WTC11 (cell line): ENCODE results near the gene ANAPC13. TPM values are rescaled to one million over a fixed set of nuclear protein-coding genes. Genes with fewer than 3 reads are reported as not detected.

Experiments
- ATAC-seq: fragments of 200-7000 bp; cut with Tn5 transposase; 2 replicates; pipeline ENCODE4 v1.10.0; 2021; ENCODE audit warnings: mild to moderate bottlenecking, moderate library complexity
- CTCF ChIA-PET: fragments of 300-600 bp; sonication (Branson Sonifier 250); formaldehyde crosslinking; loops from one replicate; lab custom pipeline; 2021; ENCODE audit warnings: antibody characterized with exemption; lab: Charles Lee
- POLR2A ChIA-PET: fragments of 350-600 bp; sonication (Branson Sonifier 250); formaldehyde crosslinking; loops from one replicate; lab custom pipeline; 2021; ENCODE audit warnings: antibody characterized with exemption; lab: Charles Lee
- DNase-seq: peaks from one replicate; pipeline ENCODE4 v3.0.0; 2021; ENCODE audit warnings: low spot score
- H3K27ac Mint-ChIP-seq: 2 replicates; pipeline ENCODE4 v1.8.0; 2021; ENCODE audit warnings: mixed read lengths
- H3K27me3 Mint-ChIP-seq: 2 replicates; pipeline ENCODE4 v1.8.0; 2021; ENCODE audit warnings: low read depth, mild to moderate bottlenecking, moderate library complexity, mixed read lengths
- H3K36me3 Mint-ChIP-seq: 2 replicates; pipeline ENCODE4 v1.8.0; 2021; ENCODE audit warnings: mixed read lengths
- H3K4me1 Mint-ChIP-seq: 2 replicates; pipeline ENCODE4 v1.8.0; 2022; ENCODE audit warnings: mixed read lengths
- H3K4me3 Mint-ChIP-seq: 2 replicates; pipeline ENCODE4 v1.8.0; 2021; ENCODE audit warnings: mild to moderate bottlenecking, moderate library complexity, mixed read lengths
- H3K9me3 Mint-ChIP-seq: 2 replicates; pipeline ENCODE4 v1.8.0; 2021; ENCODE audit warnings: mixed read lengths
- AR ChIP-seq: fragments of 250-450 bp; sonication (Bioruptor Pico); IDR thresholded peaks from 2 replicates; pipeline ENCODE4 v1.9.0; 2021; ENCODE audit warnings: mild to moderate bottlenecking
- ARID4B ChIP-seq: sonication (generic); formaldehyde crosslinking; IDR thresholded peaks from 2 replicates; pipeline ENCODE4 v1.8.0; 2023; ENCODE audit warnings: missing genetic modification reagents, mild to moderate bottlenecking, borderline replicate concordance
- ATF2 ChIP-seq: sonication (generic); formaldehyde crosslinking; IDR thresholded peaks from 2 replicates; pipeline ENCODE4 v1.8.1; 2022; ENCODE audit warnings: low read depth, missing genetic modification reagents, borderline replicate concordance
- ATF6 ChIP-seq: sonication (generic); formaldehyde crosslinking; IDR thresholded peaks from 2 replicates; pipeline ENCODE4 v1.8.1; 2023; ENCODE audit warnings: mild to moderate bottlenecking, missing genetic modification reagents
- E2F5 ChIP-seq: sonication (generic); formaldehyde crosslinking; IDR thresholded peaks from 2 replicates; pipeline ENCODE4 v1.8.1; 2022; ENCODE audit warnings: mild to moderate bottlenecking, moderate library complexity, missing genetic modification reagents
- ELF4 ChIP-seq: sonication (generic); formaldehyde crosslinking; IDR thresholded peaks from 2 replicates; pipeline ENCODE4 v1.8.1; 2022; ENCODE audit warnings: low read depth, mild to moderate bottlenecking, moderate library complexity, missing genetic modification reagents
- FOXJ3 ChIP-seq: sonication (generic); formaldehyde crosslinking; IDR thresholded peaks from 2 replicates; pipeline ENCODE4 v1.9.0; 2021; ENCODE audit warnings: missing genetic modification reagents, mild to moderate bottlenecking, borderline replicate concordance
- HMGA2 ChIP-seq: fragments of 250-450 bp; sonication (Bioruptor Pico); IDR thresholded peaks from 2 replicates; pipeline ENCODE4 v1.4.0; 2021; ENCODE audit warnings: mild to moderate bottlenecking, moderate library complexity
- MLX ChIP-seq: sonication (generic); formaldehyde crosslinking; IDR thresholded peaks from 2 replicates; pipeline ENCODE4 v1.8.1; 2023; ENCODE audit warnings: mild to moderate bottlenecking, missing genetic modification reagents, moderate library complexity
- MYBL2 ChIP-seq: sonication (generic); formaldehyde crosslinking; IDR thresholded peaks from 2 replicates; pipeline ENCODE4 v1.8.1; 2023; ENCODE audit warnings: mild to moderate bottlenecking, moderate library complexity, missing genetic modification reagents
- NFE2L1 ChIP-seq: sonication (generic); formaldehyde crosslinking; IDR thresholded peaks from 2 replicates; pipeline ENCODE4 v1.8.1; 2023; ENCODE audit warnings: missing genetic modification reagents
- NFYB ChIP-seq: sonication (generic); formaldehyde crosslinking; conservative IDR thresholded peaks from 2 replicates; pipeline ENCODE4 v1.8.0; 2022; ENCODE audit warnings: low read depth, missing genetic modification reagents
- NR2C2 ChIP-seq: sonication (generic); formaldehyde crosslinking; IDR thresholded peaks from 2 replicates; pipeline ENCODE4 v1.8.0; 2022; ENCODE audit warnings: mild to moderate bottlenecking, missing genetic modification reagents
- STAT6 ChIP-seq: sonication (generic); formaldehyde crosslinking; conservative IDR thresholded peaks from 2 replicates; pipeline ENCODE4 v1.8.1; 2023; ENCODE audit warnings: mild to moderate bottlenecking, low read depth, missing genetic modification reagents, moderate library complexity
- TEAD1 ChIP-seq: sonication (generic); formaldehyde crosslinking; IDR thresholded peaks from 2 replicates; pipeline ENCODE4 v1.8.0; 2022; ENCODE audit warnings: mild to moderate bottlenecking, missing genetic modification reagents
- TP53 ChIP-seq: sonication (generic); formaldehyde crosslinking; IDR thresholded peaks from 2 replicates; pipeline ENCODE4 v1.8.1; 2023; ENCODE audit warnings: mild to moderate bottlenecking, missing genetic modification reagents
- USF1 ChIP-seq: sonication (generic); formaldehyde crosslinking; IDR thresholded peaks from 2 replicates; pipeline ENCODE4 v1.8.0; 2022; ENCODE audit warnings: mild to moderate bottlenecking, missing genetic modification reagents
- ZNF121 ChIP-seq: sonication (generic); formaldehyde crosslinking; IDR thresholded peaks from 2 replicates; pipeline ENCODE4 v1.8.0; 2023; ENCODE audit warnings: missing genetic modification reagents
- ZNF671 ChIP-seq: fragments of 250-450 bp; sonication (Bioruptor Pico); IDR thresholded peaks from 2 replicates; pipeline ENCODE4 v1.8.0; 2021; ENCODE audit warnings: mild to moderate bottlenecking
- total RNA-seq: library from RNA; stranded (reverse); gene quantifications from 3 replicates; pipeline ENCODE4 v1.2.3, GENCODE V29; 2021

ANAPC13 gene
- total RNA-seq, 1 experiment from 2014 or later, result 29.7 TPM

GRCh38 chr3:134463676-134464063, 22.1 kb downstream of the ANAPC13 start (continued):
- TF ChIP-seq ARID4B (CRISPR knock-in tag), result no peak
- no peak for TF ChIP-seq ATF2 (CRISPR knock-in tag)
- no peak for TF ChIP-seq AR (CRISPR knock-in tag)
- TF ChIP-seq NR2C2 (CRISPR knock-in tag), result no peak
- TF ChIP-seq FOXJ3, result no peak
- no peak for TF ChIP-seq STAT6 (CRISPR knock-in tag)
- no peak for TF ChIP-seq USF1 (CRISPR knock-in tag)
- TF ChIP-seq E2F5 (CRISPR knock-in tag), result no peak
- TF ChIP-seq NFYB (CRISPR knock-in tag), result no peak
- TF ChIP-seq HMGA2 (CRISPR knock-in tag), result no peak
- TF ChIP-seq NFE2L1 (CRISPR knock-in tag), result no peak
- TF ChIP-seq ELF4 (CRISPR knock-in tag), result no peak

GRCh38 chr3:134462331-134462941, 23.3 kb downstream of the ANAPC13 start:
- H3K4me3 Mint-ChIP-seq, result no peak overlapping the region
- no peaks in the 10 kb centered on the region for H3K9me3 Mint-ChIP-seq
- ATAC-seq (no peak), DNase-seq (no peak)
- ChIA-PET POLR2A (no interaction called here), CTCF (no interaction called here)
- H3K27me3 Mint-ChIP-seq, result no peaks in the 10 kb centered on the region
- peak overlapping the region; percentile 44; the same call in 1 of the 2 replicates for H3K27ac Mint-ChIP-seq
- no peaks in the 10 kb centered on the region for H3K36me3 Mint-ChIP-seq
- H3K4me1 Mint-ChIP-seq, result peaks cover 35% of the 10 kb centered on the region
- TF ChIP-seq TEAD1 (CRISPR knock-in tag) (no peak), E2F5 (CRISPR knock-in tag) (no peak), MYBL2 (CRISPR knock-in tag) (no peak), TP53 (CRISPR knock-in tag) (no peak), ATF6 (CRISPR knock-in tag) (no peak), ZNF671 (no peak), ZNF121 (CRISPR knock-in tag) (no peak), MLX (CRISPR knock-in tag) (no peak)
